Measurements from ENCODE around the gene CYB5B. TPM values are rescaled to one million over a fixed set of nuclear protein-coding genes. Genes with fewer than 3 reads are reported as not detected.

Gene CYB5B
- total and polyA plus RNA-seq, 2 experiments from 2014 or later: 60.5 to 116 TPM

DNA sequence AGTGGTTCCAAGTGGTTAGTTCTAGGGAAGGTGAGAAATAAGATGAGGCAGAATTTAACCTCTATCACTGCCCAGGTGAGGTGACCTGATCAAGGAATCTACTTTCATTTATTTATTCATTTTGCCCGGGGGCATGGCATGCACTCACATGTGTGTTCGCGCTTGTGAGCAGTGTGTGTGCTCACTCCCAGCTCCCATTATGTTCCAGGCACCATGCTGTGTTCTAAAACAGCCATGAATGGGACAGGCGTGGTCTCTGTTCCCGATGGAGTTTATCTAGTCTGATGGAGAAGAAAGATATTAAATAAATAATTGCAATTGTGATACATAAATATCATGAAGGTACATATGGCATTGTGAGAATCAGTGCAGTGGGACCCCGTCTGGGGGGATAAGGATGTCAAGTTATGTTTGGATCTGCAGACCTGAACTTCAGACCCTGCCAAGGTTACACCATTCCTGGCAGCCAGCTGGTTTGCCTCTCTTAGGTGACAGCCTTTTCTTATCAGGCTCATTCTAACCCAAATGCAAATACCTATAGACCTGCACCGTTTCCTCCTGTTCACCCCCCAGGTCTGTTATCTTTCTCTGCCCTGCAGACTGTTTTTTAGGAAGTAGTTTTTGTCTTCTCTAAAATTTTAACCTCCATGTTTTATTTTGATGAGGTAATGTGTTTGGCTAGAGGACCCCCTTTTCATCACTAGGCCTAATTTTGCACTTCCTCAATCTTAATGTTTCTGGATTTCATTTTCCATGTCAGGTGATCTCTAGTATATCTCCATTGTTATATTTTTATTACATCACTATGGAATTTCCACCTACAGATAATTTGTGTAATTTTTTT lies 11.8 kb downstream of the CYB5B start:
- Histone ChIP-seq H2AFZ (no peak overlapping the region), H3K79me2 (peaks cover 94% of the 10 kb centered on the region), H3K36me3 (replicated peaks; ENCODE audit: insufficient read depth, low read depth) (no peaks in the 10 kb centered on the region), H4K20me1 (ENCODE audit: insufficient read depth, poor library complexity, severe bottlenecking) (no peaks in the 10 kb centered on the region), H3K27ac (no peak overlapping the region), H3K9me3 (ENCODE audit: low read depth) (no peaks in the 10 kb centered on the region), H3K9me2 (replicated peaks; ENCODE audit: insufficient read depth) (no peaks in the 10 kb centered on the region), H3K27me3 (no peaks in the 10 kb centered on the region), H3K4me2 (no peak overlapping the region), H3K4me3 (no peak overlapping the region), H3K4me1 (ENCODE audit: insufficient read depth) (peaks cover 4% of the 10 kb centered on the region)
- TF ChIP-seq, protein P1, sequence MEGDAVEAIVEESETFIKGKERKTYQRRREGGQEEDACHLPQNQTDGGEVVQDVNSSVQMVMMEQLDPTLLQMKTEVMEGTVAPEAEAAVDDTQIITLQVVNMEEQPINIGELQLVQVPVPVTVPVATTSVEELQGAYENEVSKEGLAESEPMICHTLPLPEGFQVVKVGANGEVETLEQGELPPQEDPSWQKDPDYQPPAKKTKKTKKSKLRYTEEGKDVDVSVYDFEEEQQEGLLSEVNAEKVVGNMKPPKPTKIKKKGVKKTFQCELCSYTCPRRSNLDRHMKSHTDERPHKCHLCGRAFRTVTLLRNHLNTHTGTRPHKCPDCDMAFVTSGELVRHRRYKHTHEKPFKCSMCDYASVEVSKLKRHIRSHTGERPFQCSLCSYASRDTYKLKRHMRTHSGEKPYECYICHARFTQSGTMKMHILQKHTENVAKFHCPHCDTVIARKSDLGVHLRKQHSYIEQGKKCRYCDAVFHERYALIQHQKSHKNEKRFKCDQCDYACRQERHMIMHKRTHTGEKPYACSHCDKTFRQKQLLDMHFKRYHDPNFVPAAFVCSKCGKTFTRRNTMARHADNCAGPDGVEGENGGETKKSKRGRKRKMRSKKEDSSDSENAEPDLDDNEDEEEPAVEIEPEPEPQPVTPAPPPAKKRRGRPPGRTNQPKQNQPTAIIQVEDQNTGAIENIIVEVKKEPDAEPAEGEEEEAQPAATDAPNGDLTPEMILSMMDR (IDR thresholded peaks at IDR 0.05; ENCODE audit: poor library complexity): no peak
- TF ChIP-seq EZH2phosphoT487 (IDR thresholded peaks at IDR 0.05; ENCODE audit: low read depth, severe bottlenecking, unreplicated experiment) (no peak), EZH2 (IDR thresholded peaks at IDR 0.05; ENCODE audit: borderline replicate concordance) (no peak)
- no peak for DNase-seq (ENCODE audit: low spot score)
- 60% methylated on average over 7 of the region's 7 CpGs for WGBS (ENCODE audit: low lambda C conversion rate, missing lambda C conversion rate)

DNA sequence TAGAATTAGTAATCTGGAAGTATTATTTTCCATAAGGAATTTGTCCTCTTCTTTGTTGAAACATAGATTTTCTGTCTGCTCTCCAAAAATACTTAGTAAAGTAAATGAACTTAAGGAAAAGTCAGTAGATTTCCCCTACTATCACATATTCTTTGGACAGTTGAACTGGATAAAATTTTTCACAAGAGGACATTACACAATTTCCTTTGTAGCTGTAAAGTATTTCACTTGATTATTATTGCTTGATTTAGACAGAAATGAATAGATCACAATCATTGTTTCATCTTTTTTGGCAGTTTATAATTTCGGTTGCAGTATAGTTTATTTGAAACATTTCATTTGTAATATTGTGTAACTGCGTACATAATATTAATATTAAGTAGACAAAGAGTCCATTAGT lies 12.5 kb downstream of the CYB5B start:
- Histone ChIP-seq H3K9me2 (replicated peaks; ENCODE audit: insufficient read depth) (no peaks in the 10 kb centered on the region), H3K4me1 (ENCODE audit: insufficient read depth) (peaks cover 4% of the 10 kb centered on the region), H2AFZ (no peak overlapping the region), H3K36me3 (replicated peaks; ENCODE audit: insufficient read depth, low read depth) (no peaks in the 10 kb centered on the region), H3K4me2 (no peak overlapping the region), H3K79me2 (peaks cover 94% of the 10 kb centered on the region), H3K27ac (no peak overlapping the region), H3K27me3 (no peaks in the 10 kb centered on the region), H3K9me3 (ENCODE audit: low read depth) (no peaks in the 10 kb centered on the region), H3K4me3 (no peak overlapping the region), H4K20me1 (ENCODE audit: insufficient read depth, poor library complexity, severe bottlenecking) (no peaks in the 10 kb centered on the region)
- DNase-seq (ENCODE audit: low spot score): no peak
- WGBS (ENCODE audit: low lambda C conversion rate, missing lambda C conversion rate): 94% methylated on average over 2 of the region's 2 CpGs
- TF ChIP-seq, protein P1 (IDR thresholded peaks at IDR 0.05; ENCODE audit: poor library complexity): no peak
- no peak for TF ChIP-seq EZH2 (IDR thresholded peaks at IDR 0.05; ENCODE audit: borderline replicate concordance)
- no peak for TF ChIP-seq EZH2phosphoT487 (IDR thresholded peaks at IDR 0.05; ENCODE audit: low read depth, severe bottlenecking, unreplicated experiment)

DNA sequence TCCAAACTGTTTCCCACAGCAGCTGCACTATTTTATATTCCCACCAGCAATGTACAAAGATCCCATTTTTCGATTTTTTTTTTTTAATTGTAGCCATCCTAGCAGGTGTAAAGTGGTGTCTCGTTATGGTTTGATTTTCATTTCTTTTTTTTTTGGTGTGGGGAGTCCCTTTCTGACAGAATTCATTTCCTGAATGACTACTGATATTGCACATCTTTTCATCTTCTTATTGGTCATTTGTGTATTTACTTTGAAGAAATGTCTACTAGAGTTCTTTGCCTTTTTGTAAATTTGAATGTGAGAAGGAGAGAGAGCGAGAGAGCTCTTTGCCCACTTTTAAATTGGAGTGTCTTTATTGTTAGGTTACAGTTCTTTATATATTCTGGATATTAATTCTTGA lies 14.0 kb downstream of the CYB5B start:
- H4K20me1 ChIP-seq (ENCODE audit: insufficient read depth, poor library complexity, severe bottlenecking): no peaks in the 10 kb centered on the region
- TF ChIP-seq, protein P1 (IDR thresholded peaks at IDR 0.05; ENCODE audit: poor library complexity): no peak
- TF ChIP-seq EZH2 (IDR thresholded peaks at IDR 0.05; ENCODE audit: borderline replicate concordance): no peak
- TF ChIP-seq EZH2phosphoT487 (IDR thresholded peaks at IDR 0.05; ENCODE audit: low read depth, severe bottlenecking, unreplicated experiment): no peak
- H3K27ac ChIP-seq: no peak overlapping the region
- no peak overlapping the region for H2AFZ ChIP-seq
- H3K4me3 ChIP-seq: no peak overlapping the region
- 96% methylated on average over 3 of the region's 3 CpGs for WGBS (ENCODE audit: low lambda C conversion rate, missing lambda C conversion rate)
- H3K9me2 ChIP-seq (replicated peaks; ENCODE audit: insufficient read depth): no peaks in the 10 kb centered on the region
- H3K4me2 ChIP-seq: no peak overlapping the region
- no peaks in the 10 kb centered on the region for H3K27me3 ChIP-seq
- DNase-seq (ENCODE audit: low spot score): no peak
- H3K9me3 ChIP-seq (ENCODE audit: low read depth): no peaks in the 10 kb centered on the region
- peaks cover 6% of the 10 kb centered on the region for H3K4me1 ChIP-seq (ENCODE audit: insufficient read depth)
- H3K36me3 ChIP-seq (replicated peaks; ENCODE audit: insufficient read depth, low read depth): no peaks in the 10 kb centered on the region
- peaks cover 96% of the 10 kb centered on the region for H3K79me2 ChIP-seq
